HL-60/S4 treated with phorbol 12-myristate 13-acetate at 8.2 ng/mL for 4 days and 3 days (cell line): ENCODE measurements around the gene TSPAN16.
"Not testable (repeated sequence)": the region's sequence is repeated elsewhere in the genome, so short reads cannot be mapped to it uniquely, and the experiment has no call there.

ENCODE experiments used
- in situ Hi-C: fragments of 300-500 bp; cut with MboI; formaldehyde crosslinking; loops from 2 replicates; pipeline ENCODE4 v1.15.0; 2022; ENCODE audit warnings: low sequenced_read_pairs

The TSPAN16 gene

GRCh38 chr19:11306337-11306736, 10.4 kb downstream of the TSPAN16 start:
- in situ Hi-C loops: no loop called here

GRCh38 chr19:11320278-11320995, 24.5 kb downstream of the TSPAN16 start:
- in situ Hi-C loops: not testable (repeated sequence)

GRCh38 chr19:11321191-11322126, 25.5 kb downstream of the TSPAN16 start:
- in situ Hi-C loops: no loop called here

- in situ Hi-C loops: no loop called here
Observed at GRCh38 chr19:11322269-11323024, 26.5 kb downstream of the TSPAN16 start.

- in situ Hi-C loops: no loop called here
Observed at GRCh38 chr19:11323601-11324078, 27.7 kb downstream of the TSPAN16 start.

GRCh38 chr19:11324079-11324661, 28.2 kb downstream of the TSPAN16 start:
- in situ Hi-C loops: no loop called here

- in situ Hi-C loops: no loop called here
Observed at GRCh38 chr19:11324748-11325389, 28.9 kb downstream of the TSPAN16 start.

- in situ Hi-C loops: no loop called here
Observed at GRCh38 chr19:11325544-11325943, 29.6 kb downstream of the TSPAN16 start.

- in situ Hi-C loops: no loop called here
Observed at GRCh38 chr19:11330127-11330526, 34.2 kb downstream of the TSPAN16 start.

- in situ Hi-C loops: no loop called here
Observed at GRCh38 chr19:11331502-11331901, 35.5 kb downstream of the TSPAN16 start.

- in situ Hi-C loops: no loop called here
Observed at GRCh38 chr19:11332822-11333221, 36.9 kb downstream of the TSPAN16 start.

GRCh38 chr19:11333838-11334237, 37.9 kb downstream of the TSPAN16 start:
- in situ Hi-C loops: not testable (repeated sequence)

GRCh38 chr19:11335449-11336146, 39.6 kb downstream of the TSPAN16 start:
- in situ Hi-C loops: no loop called here

- in situ Hi-C loops: no loop called here
Observed at GRCh38 chr19:11337080-11337479, 41.1 kb downstream of the TSPAN16 start.

- in situ Hi-C loops: no loop called here
Observed at GRCh38 chr19:11338121-11338520, 42.2 kb downstream of the TSPAN16 start.

GRCh38 chr19:11338569-11339253, 42.8 kb downstream of the TSPAN16 start:
- in situ Hi-C loops: no loop called here

- in situ Hi-C loops: no loop called here
Observed at GRCh38 chr19:11339254-11340098, 43.5 kb downstream of the TSPAN16 start, which contains the start of gene RAB3D. Gene RAB3D (minus strand): TSS chr19:11339657. CDS start chr19:11337399, 2,258 bp downstream.

GRCh38 chr19:11340099-11340467, 44.1 kb downstream of the TSPAN16 start:
- in situ Hi-C loops: not testable (repeated sequence)
